Ureter (tissue), 1 donor: ENCODE results near the gene RAP2C. TPM values are rescaled to one million over a fixed set of nuclear protein-coding genes. Genes with fewer than 3 reads are reported as not detected.

Source experiments
- DNase-seq: peaks from one replicate; pipeline ENCODE4 v3.0.0-alpha.2; 2020; ENCODE audit warnings: low spot score
- total RNA-seq: library from RNA; stranded (reverse); gene quantifications from one replicate; pipeline ENCODE4 v1.2.4, GENCODE V29; 2023
- donor health status: DM: yes; HTN: yes; CAD: no.

The RAP2C gene
- 18.6 TPM for total RNA-seq

- DNase-seq: peak; percentile 74
Measured at GRCh38 chrX:132219343-132219768, at the start of gene RAP2C. RAP2C (minus strand) TSS chrX:132219447; CDS start chrX:132217268, 2,179 bp downstream.

- no peak for DNase-seq
Measured at GRCh38 chrX:132267392-132267791, 48.1 kb upstream of the RAP2C start.

GRCh38 chrX:132266583-132267355 lies 47.5 kb upstream of the RAP2C start:
- DNase-seq: no peak

DNA sequence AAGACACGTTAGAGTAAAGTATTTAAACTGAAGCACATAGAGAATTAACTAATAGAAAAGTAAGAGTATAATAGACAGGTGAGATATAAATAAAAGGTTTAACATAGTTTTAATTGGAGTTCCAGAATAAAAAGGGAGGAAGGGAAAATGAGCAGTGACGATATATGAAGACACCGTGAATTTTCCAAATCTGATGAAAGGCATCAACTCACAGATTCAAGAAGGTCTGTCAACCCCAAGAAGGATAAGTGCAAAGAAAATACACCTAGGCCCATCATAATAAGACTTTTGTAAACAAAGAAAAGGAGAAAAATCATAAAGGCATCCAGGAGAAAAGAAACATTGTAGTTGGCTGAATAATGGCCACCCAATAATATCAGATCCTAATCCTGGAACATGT lies 43.9 kb upstream of the RAP2C start:
- no peak for DNase-seq

DNA sequence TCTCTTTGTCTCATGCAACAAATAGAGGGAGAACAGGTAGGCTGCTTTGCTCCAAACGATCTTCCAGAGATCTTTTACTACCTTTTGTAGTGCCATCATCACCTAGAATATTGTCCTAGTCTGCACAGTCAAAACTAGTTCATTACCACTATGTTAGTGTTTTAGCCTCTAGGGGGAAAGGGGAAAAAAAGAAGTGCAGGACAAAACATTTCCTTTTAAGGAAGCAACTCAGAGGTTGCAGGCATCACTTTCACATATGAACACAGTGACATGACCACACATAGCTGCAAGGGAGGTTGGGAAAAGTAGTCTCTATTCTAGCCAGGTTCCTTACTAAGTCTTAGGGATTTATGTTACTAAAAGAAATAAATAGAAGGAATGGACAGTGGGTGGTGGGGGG lies 39.3 kb upstream of the RAP2C start:
- DNase-seq: no peak

DNA sequence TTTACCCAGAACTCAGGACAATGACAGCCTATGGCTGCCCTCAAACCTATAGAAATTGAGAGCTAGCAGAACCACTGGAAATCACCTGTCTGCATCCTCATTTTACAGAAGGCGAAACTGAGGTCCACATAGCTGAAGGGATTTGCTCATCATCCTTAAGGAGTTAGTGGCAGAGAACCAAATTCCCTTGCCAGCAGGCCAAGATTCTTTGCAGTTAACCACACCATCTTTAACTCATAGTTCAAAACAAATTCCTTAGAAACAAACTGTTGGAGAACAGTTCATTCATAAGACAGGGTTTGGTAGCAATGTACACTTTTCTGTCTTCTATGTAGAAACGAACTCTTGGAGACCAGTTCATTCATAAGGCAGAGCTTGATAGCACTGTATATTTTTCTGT lies 37.9 kb upstream of the RAP2C start:
- DNase-seq: no peak

DNA sequence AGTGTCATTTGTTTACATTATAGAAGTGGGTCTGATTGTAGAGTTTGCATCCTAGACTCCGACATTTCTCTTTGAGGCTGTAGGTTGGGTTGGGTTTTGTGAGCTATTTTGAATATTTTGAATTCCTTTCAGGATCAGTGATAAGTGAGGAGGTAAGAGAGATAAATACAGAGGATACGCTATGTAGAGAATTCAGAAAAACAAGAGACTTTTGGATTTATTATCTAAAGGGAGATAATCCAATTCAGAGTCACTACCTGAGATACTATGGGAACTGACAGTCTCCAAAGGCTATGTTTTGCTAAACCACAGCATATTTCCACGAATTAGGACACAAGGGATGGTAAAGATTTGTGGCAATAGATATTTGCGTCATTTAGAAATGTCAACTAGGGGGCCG lies 16.9 kb upstream of the RAP2C start:
- no peak for DNase-seq

- no peak for DNase-seq
Measured at GRCh38 chrX:132235488-132235887, 16.2 kb upstream of the RAP2C start.

GRCh38 chrX:132231587-132231986 lies 12.3 kb upstream of the RAP2C start:
- DNase-seq: no peak

- no peak for DNase-seq
Measured at GRCh38 chrX:132227383-132228112, 8.3 kb upstream of the RAP2C start.

DNA sequence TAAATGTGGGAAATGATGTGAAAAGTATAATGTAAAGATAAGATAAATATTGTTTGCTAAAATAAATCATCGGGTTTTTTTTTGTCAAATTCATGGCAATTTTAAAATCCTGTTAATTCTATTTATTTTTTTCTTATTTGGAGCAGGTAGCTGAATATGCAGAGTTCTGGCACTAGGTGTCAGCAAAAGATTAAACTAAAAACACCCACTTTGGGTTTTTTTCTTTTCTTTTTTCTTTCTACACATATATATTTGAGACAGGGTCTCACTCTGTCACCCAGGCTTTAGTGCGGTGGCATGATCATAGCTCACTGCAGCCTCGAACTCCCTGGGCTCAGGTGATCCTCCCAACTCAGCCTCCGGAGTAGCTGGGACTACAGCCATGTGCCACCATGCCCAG lies 6.9 kb upstream of the RAP2C start:
- DNase-seq: no peak

DNA sequence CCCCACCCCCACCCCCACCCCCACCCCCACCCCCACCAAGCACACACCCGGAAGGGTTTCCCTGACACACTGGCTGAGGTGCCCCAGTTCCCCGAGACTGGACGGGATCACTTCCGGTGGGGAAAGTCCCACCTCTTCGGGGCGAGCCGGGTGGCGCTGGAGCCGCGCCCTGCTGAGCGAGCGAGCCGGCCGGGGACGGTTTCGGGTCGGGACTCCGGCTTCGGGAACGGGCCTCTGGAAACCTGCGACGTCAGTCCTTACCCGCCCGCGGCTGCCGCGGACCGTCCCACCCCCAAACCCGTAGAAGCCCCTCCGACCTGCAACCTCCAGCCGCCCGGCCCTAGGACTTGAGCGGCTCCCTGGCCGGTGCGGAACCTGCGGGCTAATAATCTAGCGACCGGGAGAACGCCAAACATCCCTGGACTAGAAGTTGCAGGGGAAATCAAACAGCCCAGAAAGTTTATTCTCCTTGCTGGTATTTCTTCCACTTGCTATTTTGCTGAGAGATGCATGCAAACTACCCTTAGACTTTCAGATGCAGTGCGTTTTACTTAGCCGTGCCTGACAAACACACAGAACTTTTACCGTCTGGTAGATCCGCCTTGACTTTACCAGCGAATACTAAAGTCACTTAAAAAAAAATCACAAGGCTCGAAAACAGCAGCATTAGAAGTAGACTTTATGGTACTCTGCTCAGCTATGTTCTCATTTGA lies 991 bp downstream of the RAP2C start:
- peak; percentile 86 for DNase-seq

DNA sequence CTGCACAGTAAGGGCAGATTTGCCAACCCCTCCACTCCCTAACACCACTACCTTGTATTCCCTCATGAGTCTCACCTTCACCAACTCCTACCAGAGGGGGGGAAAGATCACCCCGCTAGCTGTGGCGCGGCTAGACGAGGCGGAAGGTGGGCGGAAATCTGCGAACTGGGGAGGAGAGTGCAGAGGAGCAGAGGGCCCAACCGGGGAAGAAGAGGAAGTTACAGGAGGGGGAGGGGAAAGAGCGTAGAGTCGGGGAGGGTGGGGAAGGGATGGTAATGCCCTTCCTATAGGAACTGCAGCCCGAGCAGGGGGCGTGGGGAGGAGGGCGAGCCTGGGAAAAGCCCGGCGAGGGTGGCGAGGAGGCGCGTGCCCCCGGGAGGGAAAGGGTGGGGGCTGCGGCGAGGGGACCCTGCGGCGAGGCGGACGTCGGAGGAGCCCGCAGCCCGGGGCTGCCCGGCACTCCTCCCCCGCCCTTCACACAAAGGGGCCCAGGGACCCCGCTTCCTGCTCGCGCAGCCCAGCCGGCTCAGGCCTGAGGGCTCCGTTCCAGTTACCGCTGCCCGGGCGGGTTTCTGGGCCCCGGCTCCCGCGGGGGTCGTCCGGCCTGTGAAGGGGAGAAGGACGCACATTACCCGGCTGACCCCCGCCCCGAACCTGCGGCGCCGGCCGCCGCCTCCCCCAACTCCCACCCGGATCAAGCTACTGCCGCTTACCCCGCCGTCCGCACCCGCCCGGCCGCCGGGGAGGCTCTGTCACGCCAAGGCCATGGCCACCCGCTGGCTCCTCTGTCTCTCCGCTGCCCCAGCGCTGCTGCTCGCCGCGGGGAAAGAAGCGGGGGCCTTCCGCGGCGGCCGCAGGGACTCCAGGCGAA lies 1.8 kb downstream of the RAP2C start:
- DNase-seq: peak; percentile 74

- DNase-seq: no peak
Measured at GRCh38 chrX:132216806-132217202, 2.4 kb downstream of the RAP2C start.

- DNase-seq: no peak
Measured at GRCh38 chrX:132216283-132216682, 3.0 kb downstream of the RAP2C start.

DNA sequence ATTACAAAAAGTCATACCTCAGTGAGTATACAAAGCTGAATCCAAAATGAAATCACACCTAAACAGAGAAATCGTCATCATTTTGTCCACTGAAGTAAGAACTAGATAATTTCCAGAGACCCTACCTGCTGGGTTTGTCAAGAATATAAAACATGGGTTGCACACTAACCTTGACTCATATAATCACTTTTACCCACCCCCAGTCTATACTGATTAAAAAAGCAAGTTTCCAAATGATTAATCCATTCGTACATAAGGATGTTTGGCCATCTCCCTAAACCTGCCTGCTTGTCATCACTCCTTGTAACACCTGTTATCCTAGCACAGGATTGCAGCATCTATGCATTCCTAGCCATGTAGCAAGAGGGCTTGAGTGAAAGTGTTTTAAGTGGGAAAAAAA lies 4.7 kb downstream of the RAP2C start:
- no peak for DNase-seq

DNA sequence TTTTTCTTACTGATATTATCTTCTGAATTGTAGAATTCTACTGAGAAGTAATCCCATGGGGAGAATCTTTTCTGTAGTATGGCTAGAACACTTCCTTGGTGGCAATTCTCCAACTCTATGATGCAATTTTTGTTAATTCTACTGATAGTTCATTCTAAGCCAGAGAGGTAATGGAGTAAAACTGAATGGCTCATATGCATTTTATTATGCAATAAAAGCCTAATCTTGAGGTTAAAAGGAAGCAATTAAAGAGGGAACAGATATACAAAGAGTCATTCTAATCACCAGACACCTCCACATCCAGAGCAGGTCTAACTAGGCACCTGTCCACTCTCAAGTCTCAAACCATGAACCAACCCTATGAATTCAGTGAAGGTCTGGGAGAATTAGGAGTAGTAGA lies 9.7 kb downstream of the RAP2C start:
- DNase-seq: no peak

DNA sequence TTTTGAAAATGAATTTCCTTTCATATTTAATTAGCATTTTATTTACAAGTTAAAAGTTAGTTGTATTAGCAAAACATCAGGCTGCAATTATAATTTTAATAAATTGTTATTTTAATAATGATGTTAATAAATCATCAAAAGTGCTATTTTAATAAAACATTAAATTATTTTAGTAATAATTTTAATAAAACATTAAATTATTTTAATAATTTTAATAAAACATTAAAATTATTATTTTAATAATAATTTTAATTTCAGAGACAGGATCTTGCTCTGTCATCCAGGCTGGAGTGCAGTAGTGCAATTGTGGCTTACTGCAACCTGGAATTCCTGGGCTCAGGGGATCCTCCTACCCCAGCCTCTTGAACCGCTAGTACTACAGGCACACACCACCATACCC lies 10.8 kb downstream of the RAP2C start:
- DNase-seq: no peak

DNA sequence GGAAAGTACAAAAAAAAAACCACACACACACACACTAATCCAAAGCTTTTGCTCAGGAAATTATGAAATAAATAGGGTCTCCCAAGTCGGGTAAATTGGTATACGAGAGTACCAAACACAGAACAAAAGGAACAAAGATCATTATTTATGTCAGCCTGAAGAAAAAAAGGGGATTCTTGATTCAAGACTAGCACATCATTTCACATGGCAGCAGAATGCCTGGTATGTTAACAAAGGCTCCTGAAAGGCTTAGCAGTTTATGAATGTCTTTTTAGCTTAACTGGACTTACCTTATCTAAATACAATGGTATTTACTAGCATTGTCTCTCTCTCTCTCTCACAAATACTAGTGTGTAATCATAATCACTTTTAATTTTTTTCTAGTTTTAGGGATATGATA lies 11.3 kb downstream of the RAP2C start:
- no peak for DNase-seq

GRCh38 chrX:132206259-132206658 lies 13.0 kb downstream of the RAP2C start:
- DNase-seq: no peak

DNA sequence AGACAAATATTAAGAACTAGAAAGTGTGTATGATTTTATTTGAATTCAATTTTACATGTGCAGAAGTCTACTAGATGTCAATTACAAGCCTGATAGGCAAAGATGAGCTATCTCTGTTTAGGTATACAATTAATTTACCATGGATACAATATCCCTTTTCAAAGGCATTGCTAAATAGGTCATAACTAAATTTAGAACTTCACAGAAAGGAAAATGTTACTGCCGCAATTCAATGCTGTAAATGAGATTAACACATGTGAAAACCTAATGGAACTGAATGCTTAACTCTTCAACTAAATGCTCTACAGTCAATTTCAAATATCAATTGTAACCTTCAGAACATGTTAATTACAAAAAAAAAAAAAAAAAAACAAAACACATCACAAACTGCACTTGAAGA lies 14.6 kb downstream of the RAP2C start:
- DNase-seq: no peak

- DNase-seq: no peak
Measured at GRCh38 chrX:132200976-132201375, 18.3 kb downstream of the RAP2C start.
